Measurements from ENCODE around the gene STAT3.

STAT3 gene

GRCh38 chr17:42354956-42355843 is 33.0 kb downstream of the STAT3 start:
- TF ChIP-seq CTCF (IDR thresholded peaks at IDR 0.05), result no peak
- Histone ChIP-seq H3K27ac (no peak overlapping the region), H3K4me3 (no peak overlapping the region)
- DNase-seq (ENCODE audit: low spot score), result no peak

- peak overlapping the region in 1 of 2 donors; percentile 76 for H3K27ac ChIP-seq
- DNase-seq (ENCODE audit: low spot score), result no peak
- no peak for TF ChIP-seq CTCF (IDR thresholded peaks at IDR 0.05)
- H3K4me3 ChIP-seq, result no peak overlapping the region
Measured at GRCh38 chr17:42348104-42348503, 40.1 kb downstream of the STAT3 start.

- no peak for DNase-seq (ENCODE audit: low spot score)
- peak overlapping the region in 1 of 2 donors; percentile 76 for H3K27ac ChIP-seq
- no peak overlapping the region for H3K4me3 ChIP-seq
- TF ChIP-seq CTCF (IDR thresholded peaks at IDR 0.05), result no peak
Measured at GRCh38 chr17:42347606-42348005, 40.6 kb downstream of the STAT3 start.

- Histone ChIP-seq H3K27ac (peak overlapping the region in 1 of 2 donors; percentile 76), H3K4me3 (no peak overlapping the region)
- no peak for TF ChIP-seq CTCF (IDR thresholded peaks at IDR 0.05)
- no peak for DNase-seq (ENCODE audit: low spot score)
Measured at GRCh38 chr17:42347198-42347597, 41.0 kb downstream of the STAT3 start.

- no peak for DNase-seq (ENCODE audit: low spot score)
- TF ChIP-seq CTCF (IDR thresholded peaks at IDR 0.05), result no peak
- peak overlapping the region in 1 of 2 donors; percentile 50 for H3K27ac ChIP-seq
Measured at GRCh38 chr17:42346481-42346880, 41.8 kb downstream of the STAT3 start.

GRCh38 chr17:42345396-42346073 is 42.7 kb downstream of the STAT3 start:
- TF ChIP-seq CTCF (IDR thresholded peaks at IDR 0.05), result no peak
- DNase-seq (ENCODE audit: low spot score), result no peak
- Histone ChIP-seq H3K27ac (no peak overlapping the region), H3K4me3 (no peak overlapping the region)

More at GRCh38 chr17:42346481-42346880, 41.8 kb downstream of the STAT3 start:
- no peak overlapping the region for H3K4me3 ChIP-seq

Data from coronary artery (tissue), 2 donors.